ENCODE results near the gene SOD3. TPM values are rescaled to one million over a fixed set of nuclear protein-coding genes. Genes with fewer than 3 reads are reported as not detected.

SOD3 gene
- total RNA-seq, 1 experiment from 2014 or later: 4.1 TPM

- peaks cover 29% of the 10 kb centered on the region for H3K4me1 Mint-ChIP-seq
- CTCF ChIA-PET: interaction anchor here (1.3 to 1.7 kb wide), 2 partner anchors 17 to 361 kb away, joined by 3 to 6 read pairs; no protein-coding TSS in a partner anchor
- no peak for DNase-seq (ENCODE audit: low spot score)
- H3K27ac Mint-ChIP-seq: no peak overlapping the region
- H3K9me3 Mint-ChIP-seq: no peaks in the 10 kb centered on the region
- H3K36me3 Mint-ChIP-seq: no peaks in the 10 kb centered on the region
- H3K4me3 Mint-ChIP-seq: no peak overlapping the region
- H3K27me3 Mint-ChIP-seq (ENCODE audit: low read depth): no peaks in the 10 kb centered on the region; the same call in 1 of the 2 replicates
- TF ChIP-seq ZNF263 (CRISPR knock-in tag; IDR thresholded peaks at IDR 0.05; ENCODE audit: low read depth) (no peak), NR2C2 (CRISPR knock-in tag; IDR thresholded peaks at IDR 0.05) (no peak), IRF1 (CRISPR knock-in tag; IDR thresholded peaks at IDR 0.05) (no peak), ZNF138 (CRISPR knock-in tag; conservative IDR thresholded peaks at IDR 0.05) (no peak), TEAD4 (CRISPR knock-in tag; IDR thresholded peaks at IDR 0.05) (no peak), ZMAT4 (CRISPR knock-in tag; IDR thresholded peaks at IDR 0.05) (no peak), NFE2L1 (CRISPR knock-in tag; IDR thresholded peaks at IDR 0.05) (no peak), ZNF219 (CRISPR knock-in tag; IDR thresholded peaks at IDR 0.05; ENCODE audit: borderline replicate concordance) (no peak)
- POLR2A ChIA-PET: no interaction called here
- no peak for ATAC-seq
Observed at GRCh38 chr4:24849351-24849750, 54.0 kb downstream of the SOD3 start.

- Mint-ChIP-seq H3K4me1 (peaks cover 29% of the 10 kb centered on the region), H3K36me3 (no peaks in the 10 kb centered on the region)
- no peak for TF ChIP-seq ZNF416 (CRISPR knock-in tag; IDR thresholded peaks at IDR 0.05)
- no peak for TF ChIP-seq CDX4 (CRISPR knock-in tag; IDR thresholded peaks at IDR 0.05; ENCODE audit: borderline replicate concordance)
- TF ChIP-seq ESRRA (CRISPR knock-in tag; IDR thresholded peaks at IDR 0.05; ENCODE audit: borderline replicate concordance): no peak
- no peak for TF ChIP-seq FOXP4 (CRISPR knock-in tag; IDR thresholded peaks at IDR 0.05)
- TF ChIP-seq GRHL2 (CRISPR knock-in tag; IDR thresholded peaks at IDR 0.05; ENCODE audit: insufficient replicate concordance, severe bottlenecking): no peak
- no peak for TF ChIP-seq E2F4 (CRISPR knock-in tag; IDR thresholded peaks at IDR 0.05; ENCODE audit: borderline replicate concordance, low read depth)
- TF ChIP-seq PRRX2 (CRISPR knock-in tag; IDR thresholded peaks at IDR 0.05): no peak
- TF ChIP-seq NFYB (CRISPR knock-in tag; conservative IDR thresholded peaks at IDR 0.05; ENCODE audit: low read depth): no peak
- no peak for TF ChIP-seq PRDM15 (CRISPR knock-in tag; IDR thresholded peaks at IDR 0.05)
- TF ChIP-seq MLX (CRISPR knock-in tag; IDR thresholded peaks at IDR 0.05): no peak
- no peak for TF ChIP-seq AR (CRISPR knock-in tag; IDR thresholded peaks at IDR 0.05)
- TF ChIP-seq ATF6 (CRISPR knock-in tag; IDR thresholded peaks at IDR 0.05): no peak
- no peak for TF ChIP-seq ZNF138 (CRISPR knock-in tag; conservative IDR thresholded peaks at IDR 0.05)
Observed at GRCh38 chr4:24849756-24850155, 54.4 kb downstream of the SOD3 start.

More at GRCh38 chr4:24849756-24850155, 54.4 kb downstream of the SOD3 start:
- CTCF ChIA-PET: interaction anchor here (1.3 to 1.7 kb wide), 2 partner anchors 17 to 361 kb away, joined by 3 to 6 read pairs; no protein-coding TSS in a partner anchor
- no peaks in the 10 kb centered on the region for H3K9me3 Mint-ChIP-seq
- DNase-seq (ENCODE audit: low spot score) (no peak), ATAC-seq (no peak)
- POLR2A ChIA-PET: no interaction called here
- no peak overlapping the region for H3K27ac Mint-ChIP-seq
- no peaks in the 10 kb centered on the region; the same call in 1 of the 2 replicates for H3K27me3 Mint-ChIP-seq (ENCODE audit: low read depth)
- H3K4me3 Mint-ChIP-seq: no peak overlapping the region
